GM12891 (cell line): ENCODE results near the gene SLC6A14. TPM values are rescaled to one million over a fixed set of nuclear protein-coding genes. Genes with fewer than 3 reads are reported as not detected.

Experiments
- DNase-seq: peaks from one replicate; pipeline ENCODE4 v3.0.0; 2011; ENCODE audit warnings: low spot score; ENCODE audit not compliant: insufficient read length
- FAIRE-seq: peaks from 2 replicates; lab custom pipeline; 2011; peaks lifted over from hg19 to GRCh38; lab: Jason Lieb, UNC
- PAX5 ChIP-seq: IDR thresholded peaks from 2 replicates; pipeline ENCODE4 v1.6.1; 2011; ENCODE audit warnings: low read length, moderate library complexity, mild to moderate bottlenecking; ENCODE audit not compliant: insufficient read depth, severe bottlenecking
- POLR2A ChIP-seq: IDR thresholded peaks from 2 replicates; pipeline ENCODE4 v1.6.1; 2011; ENCODE audit warnings: low read depth, low read length, control low read depth
- POLR2AphosphoS5 ChIP-seq: IDR thresholded peaks from 2 replicates; pipeline ENCODE4 v1.6.1; 2011; ENCODE audit warnings: low read depth, low read length, control low read depth
- POU2F2 ChIP-seq: IDR thresholded peaks from 2 replicates; pipeline ENCODE4 v1.6.1; 2011; ENCODE audit warnings: low read depth, mild to moderate bottlenecking, control low read depth, low read length, moderate library complexity
- SPI1 ChIP-seq: IDR thresholded peaks from 2 replicates; pipeline ENCODE4 v1.6.1; 2011; ENCODE audit warnings: low read depth, low read length, control low read depth
- TAF1 ChIP-seq: IDR thresholded peaks from 2 replicates; pipeline ENCODE4 v1.6.1; 2011; ENCODE audit warnings: low read depth, low read length, control low read depth
- polyA plus RNA-seq: library from polyadenylated mRNA; unstranded; fragments of >200 nt; gene quantifications from one replicate; pipeline ENCODE4 v1.2.1, GENCODE V29; 2012; ENCODE audit warnings: low read depth, missing spikeins, inconsistent platforms; ENCODE audit not compliant: missing spikeins

SLC6A14 gene
- not detected for polyA plus RNA-seq

GRCh38 chrX:116436358-116436816 is at the start of gene SLC6A14:
SLC6A14 (plus strand) TSS chrX:116436606; CDS start chrX:116436710, 104 bp downstream.
- no peak for FAIRE-seq
- DNase-seq: no peak
- no peak for TF ChIP-seq SPI1
- TF ChIP-seq POU2F2: no peak
- TF ChIP-seq PAX5: no peak
- no peak for TF ChIP-seq POLR2AphosphoS5
- TF ChIP-seq TAF1: no peak
- TF ChIP-seq POLR2A: no peak

GRCh38 chrX:116395752-116396151 is 40.7 kb upstream of the SLC6A14 start:
- no peak for DNase-seq
- TF ChIP-seq POLR2A: no peak
- TF ChIP-seq PAX5: no peak
- no peak for TF ChIP-seq POU2F2
- TF ChIP-seq SPI1: no peak
- TF ChIP-seq POLR2AphosphoS5: no peak
- no peak for TF ChIP-seq TAF1
- no peak for FAIRE-seq

- TF ChIP-seq PAX5: no peak
- no peak for TF ChIP-seq SPI1
- TF ChIP-seq TAF1: no peak
- no peak for TF ChIP-seq POLR2A
- no peak for TF ChIP-seq POU2F2
- TF ChIP-seq POLR2AphosphoS5: no peak
- FAIRE-seq (no peak), DNase-seq (no peak)
These were observed 36.7 kb upstream of the SLC6A14 start for GRCh38 chrX:116399681-116400080.

- TF ChIP-seq POLR2AphosphoS5 (no peak), PAX5 (no peak)
- no peak for FAIRE-seq
- DNase-seq: no peak
These were observed 27.2 kb upstream of the SLC6A14 start for GRCh38 chrX:116409219-116409618.

GRCh38 chrX:116413273-116413672 is 23.1 kb upstream of the SLC6A14 start:
- FAIRE-seq: no peak

GRCh38 chrX:116417214-116417613 is 19.2 kb upstream of the SLC6A14 start:
- no peak for TF ChIP-seq TAF1
- TF ChIP-seq POU2F2: no peak
- TF ChIP-seq POLR2A: no peak
- no peak for TF ChIP-seq POLR2AphosphoS5
- no peak for TF ChIP-seq SPI1
- no peak for TF ChIP-seq PAX5
- DNase-seq (no peak), FAIRE-seq (no peak)

More at GRCh38 chrX:116413273-116413672, 23.1 kb upstream of the SLC6A14 start:
- DNase-seq: no peak
- no peak for TF ChIP-seq TAF1
- no peak for TF ChIP-seq POLR2AphosphoS5
- no peak for TF ChIP-seq SPI1
- no peak for TF ChIP-seq POLR2A
- TF ChIP-seq POU2F2: no peak
- no peak for TF ChIP-seq PAX5

GRCh38 chrX:116417968-116418367 is 18.4 kb upstream of the SLC6A14 start:
- TF ChIP-seq POLR2A: no peak
- TF ChIP-seq POLR2AphosphoS5: no peak
- TF ChIP-seq SPI1: no peak
- TF ChIP-seq TAF1: no peak
- TF ChIP-seq PAX5: no peak
- TF ChIP-seq POU2F2: no peak
- no peak for DNase-seq
- no peak for FAIRE-seq

GRCh38 chrX:116427978-116428377 is 8.4 kb upstream of the SLC6A14 start:
- FAIRE-seq: no peak
- no peak for DNase-seq
- TF ChIP-seq POU2F2 (no peak), TAF1 (no peak)

GRCh38 chrX:116435597-116435996 is 809 bp upstream of the SLC6A14 start:
- FAIRE-seq (no peak), DNase-seq (no peak)
- no peak for TF ChIP-seq POLR2AphosphoS5
- TF ChIP-seq PAX5: no peak
- TF ChIP-seq SPI1: no peak
- no peak for TF ChIP-seq TAF1
- no peak for TF ChIP-seq POU2F2

GRCh38 chrX:116449156-116449555 is 12.8 kb downstream of the SLC6A14 start:
- FAIRE-seq: no peak
- DNase-seq: no peak
- no peak for TF ChIP-seq POLR2AphosphoS5
- TF ChIP-seq TAF1: no peak
- TF ChIP-seq POLR2A: no peak
- no peak for TF ChIP-seq PAX5
- no peak for TF ChIP-seq POU2F2
- TF ChIP-seq SPI1: no peak
